T-helper 2 cell treated with Interferon-gamma antibody and Interleukin-4, amounts not matched to agents 100 ng/mL and 5 ng/mL, for 36 hours (primary cell): ENCODE data around the gene LTBP1. TPM values are rescaled to one million over a fixed set of nuclear protein-coding genes. Genes with fewer than 3 reads are reported as not detected.
"Not testable (repeated sequence)": the region's sequence is repeated elsewhere in the genome, so short reads cannot be mapped to it uniquely, and the experiment has no call there.

Source experiments
- intact Hi-C: fragments of 100-400 bp; cut with micrococcal nuclease; formaldehyde crosslinking; loops from one replicate; pipeline ENCODE4 v1.15.1; 2023
- total RNA-seq: library from RNA; stranded (reverse); gene quantifications from 2 replicates; pipeline ENCODE4 v1.2.3, GENCODE V29; 2022

LTBP1 gene
- total RNA-seq, 1 donor from 2014 or later: 0.30 TPM

DNA sequence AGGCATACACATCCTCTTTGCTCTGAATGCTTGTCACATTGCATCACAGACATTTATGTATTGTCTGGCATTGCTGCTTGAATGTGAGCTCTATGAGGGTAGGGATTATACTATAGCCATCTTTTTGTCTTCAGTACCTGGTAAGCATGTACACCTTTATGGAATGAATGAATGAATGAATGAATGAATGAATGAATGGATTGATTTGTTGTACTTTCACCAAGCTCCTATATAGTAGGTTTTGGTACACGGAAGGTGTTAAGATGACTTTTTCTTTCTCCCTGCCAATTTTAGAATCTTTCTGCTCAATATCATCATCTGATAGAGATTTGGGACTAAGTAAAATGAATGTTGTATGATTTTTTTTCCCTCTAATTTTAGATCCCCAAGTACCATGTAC, 13.5 kb downstream of the LTBP1 start:
- intact Hi-C loops: no loop called here

DNA sequence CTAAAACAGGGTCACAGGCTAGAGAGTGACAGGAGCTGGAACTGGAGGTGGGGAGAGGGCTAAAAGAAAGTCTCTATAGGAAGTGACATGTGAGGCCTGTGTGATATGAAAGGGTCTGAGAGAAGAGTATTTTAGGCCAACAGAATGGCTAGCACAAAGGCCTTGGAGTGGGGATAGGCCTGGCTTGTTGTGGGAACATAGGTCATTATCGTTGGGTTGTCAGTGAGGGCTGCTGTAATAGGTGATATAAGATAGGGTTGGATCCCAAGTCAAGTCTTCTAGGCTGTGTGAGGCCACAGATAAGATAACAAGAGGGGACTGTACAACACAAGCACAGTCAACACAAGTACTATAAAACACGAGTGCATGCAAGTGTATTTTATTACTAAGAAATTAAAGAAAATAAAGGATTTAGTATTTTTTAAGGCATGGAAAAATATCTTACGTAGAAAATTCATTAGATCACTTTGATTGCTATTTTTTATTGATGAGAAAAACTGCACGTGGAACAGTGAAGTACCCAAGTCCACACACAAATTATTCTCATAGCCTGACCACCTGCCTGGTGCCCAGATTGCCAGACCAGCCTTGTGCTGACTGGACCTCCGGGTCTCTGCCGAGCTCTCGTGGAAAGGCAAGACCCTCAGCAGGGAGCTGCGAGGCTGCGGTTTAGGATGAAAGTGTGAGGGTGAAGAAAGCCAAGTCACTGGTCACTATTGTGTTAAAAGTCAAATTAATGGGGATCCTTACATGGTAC, 14.1 kb downstream of the LTBP1 start:
- intact Hi-C loops: no loop called here

DNA sequence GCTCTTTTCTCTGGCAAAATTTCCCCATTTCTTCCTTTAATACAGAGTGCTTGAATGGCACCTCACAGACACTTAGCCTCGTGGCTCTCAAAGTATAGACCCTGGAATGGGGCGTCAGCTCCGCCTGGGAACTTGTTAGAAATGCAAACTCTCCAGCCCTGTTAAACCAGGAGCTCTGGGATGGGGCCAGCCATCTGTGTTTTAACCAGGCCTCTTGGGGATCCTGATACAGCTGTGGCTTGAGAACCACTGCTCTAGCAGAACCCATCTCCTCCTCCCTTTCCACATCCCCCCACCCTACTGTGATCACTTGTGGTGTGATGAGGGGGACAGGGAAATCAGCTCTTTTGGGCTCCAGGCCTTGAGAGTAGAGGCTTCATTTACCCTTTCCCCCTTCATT, 15.9 kb downstream of the LTBP1 start:
- intact Hi-C loops: no loop called here

DNA sequence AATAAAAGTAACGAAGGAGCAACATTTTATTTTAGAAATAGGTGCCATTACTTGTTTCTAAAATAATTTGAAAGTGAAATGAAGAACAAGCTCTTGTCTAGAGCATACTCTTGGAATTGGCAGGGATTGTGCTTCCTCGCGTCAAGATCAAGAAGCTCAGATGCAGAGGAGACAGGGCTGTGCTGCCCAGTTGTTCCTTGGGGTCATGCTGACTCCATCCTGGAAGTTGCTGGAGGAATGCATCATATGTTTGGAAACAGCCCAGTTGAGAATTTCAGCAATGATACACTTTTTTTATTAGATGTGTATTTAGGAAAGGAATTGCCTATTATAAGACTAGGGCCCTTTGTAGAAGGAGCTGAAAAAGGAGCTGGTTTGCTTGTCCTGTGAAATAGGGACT, 17.2 kb downstream of the LTBP1 start:
- intact Hi-C loops: no loop called here

DNA sequence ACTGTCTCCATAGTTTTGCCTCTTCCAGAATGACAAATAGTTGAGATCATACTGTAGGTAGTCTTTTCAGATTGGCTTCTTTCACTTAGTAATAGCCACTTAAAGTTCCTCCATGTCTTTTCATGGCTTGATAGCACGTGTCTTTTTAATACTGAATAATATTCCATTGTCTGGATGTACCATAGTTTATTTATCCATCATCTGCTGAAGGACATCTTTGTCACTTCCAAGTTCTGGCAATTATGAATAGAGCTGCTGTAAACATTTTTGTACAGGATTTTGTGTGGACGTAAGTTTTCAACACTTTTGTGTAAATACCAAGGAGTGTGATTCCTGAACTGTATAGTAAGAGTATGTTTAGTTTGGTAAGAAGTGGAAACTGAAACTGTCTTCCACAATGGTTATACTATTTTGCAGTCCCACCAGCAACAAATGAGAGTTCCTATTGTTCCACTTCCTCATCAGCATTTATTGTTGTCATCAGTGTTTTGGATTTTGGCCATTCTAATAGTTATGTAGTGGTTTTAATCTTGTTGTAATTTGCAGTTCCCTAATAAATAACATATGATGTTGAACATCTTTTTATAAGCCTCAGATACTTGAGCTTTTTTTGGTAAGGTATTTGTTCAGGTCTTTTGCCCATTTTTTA, 18.9 kb downstream of the LTBP1 start:
- intact Hi-C loops: no loop called here

DNA sequence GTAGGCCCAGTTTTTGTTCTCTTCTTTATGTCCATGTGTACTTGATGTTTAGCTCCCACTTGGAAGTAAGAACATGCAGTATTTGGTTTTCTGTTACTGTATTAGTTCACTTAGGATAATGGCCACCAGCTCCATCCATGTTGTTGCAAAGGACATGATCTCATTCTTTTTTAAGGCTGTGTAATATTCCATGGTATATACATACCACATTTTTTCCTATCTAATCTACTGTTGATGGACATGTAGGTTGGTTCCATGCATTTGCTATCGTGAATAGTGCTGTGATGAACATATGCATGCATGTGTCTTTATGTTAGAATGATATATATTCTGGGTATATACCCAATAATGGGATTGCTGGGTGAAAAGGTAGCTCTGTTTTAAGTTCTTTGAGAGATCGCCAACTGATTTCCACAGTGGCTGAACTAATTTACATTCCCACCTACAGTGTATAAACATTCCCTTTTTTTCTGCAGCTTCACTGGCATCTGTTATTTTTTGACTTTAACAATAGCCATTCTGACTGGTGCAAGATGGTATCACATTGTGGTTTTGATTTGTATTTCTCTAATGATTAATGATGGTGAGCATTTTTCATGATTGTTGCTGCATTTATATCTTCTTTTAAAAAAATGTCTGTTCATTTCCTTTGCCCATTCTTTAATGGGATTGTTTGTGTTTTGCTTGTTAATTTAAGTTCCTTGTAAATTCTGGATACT, 22.9 kb downstream of the LTBP1 start:
- intact Hi-C loops: no loop called here

DNA sequence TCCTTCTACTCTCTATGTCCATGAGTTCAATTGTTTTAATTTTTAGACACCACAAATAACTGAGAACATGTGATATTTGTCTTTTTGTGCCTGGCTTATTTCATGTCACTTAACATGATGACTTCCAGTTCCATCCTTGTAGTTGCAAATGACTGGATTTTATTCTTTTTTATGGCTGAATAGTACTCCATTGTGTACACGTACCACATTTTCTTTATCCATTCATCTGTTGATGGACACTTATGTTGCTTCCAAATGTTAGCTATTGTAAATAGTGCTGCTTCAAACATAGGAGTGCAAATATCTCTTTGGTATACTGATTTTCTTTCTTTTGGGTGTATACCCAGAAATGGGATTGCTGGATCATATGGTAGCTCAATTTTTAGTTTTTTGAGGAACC, 27.0 kb downstream of the LTBP1 start:
- intact Hi-C loops: not testable (repeated sequence)

DNA sequence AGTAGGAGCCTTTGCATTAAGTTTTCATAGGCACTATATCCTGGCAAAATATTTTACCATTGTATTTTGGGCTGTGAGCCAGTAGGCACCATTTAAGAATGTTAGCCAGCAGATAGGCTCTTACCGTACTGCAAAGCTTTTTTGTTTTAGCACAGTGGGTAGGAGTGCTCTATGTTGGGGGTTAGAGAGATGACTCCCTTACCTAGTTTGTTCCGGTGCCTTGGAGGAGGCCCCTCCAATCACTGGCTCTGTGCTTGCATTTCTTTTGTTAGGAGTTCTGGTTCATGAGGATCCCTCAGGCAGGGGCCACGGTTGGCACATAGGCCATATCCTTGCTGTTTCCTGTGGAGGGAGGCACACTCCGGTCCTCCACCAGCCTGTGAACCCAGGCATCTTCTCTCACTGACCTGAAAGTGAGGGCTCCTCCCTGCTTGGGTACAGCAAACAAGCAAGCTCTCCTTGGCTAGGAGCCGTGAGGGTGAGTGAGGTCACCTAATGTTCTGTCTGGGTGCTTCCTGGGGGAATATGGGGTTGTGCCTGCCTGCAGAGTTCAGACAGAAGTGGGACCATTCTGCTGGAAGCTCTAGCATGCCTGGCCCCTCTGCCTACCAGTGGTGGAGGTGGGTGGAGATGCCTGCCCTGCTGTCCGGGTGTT, 29.8 kb downstream of the LTBP1 start:
- intact Hi-C loops: no loop called here

DNA sequence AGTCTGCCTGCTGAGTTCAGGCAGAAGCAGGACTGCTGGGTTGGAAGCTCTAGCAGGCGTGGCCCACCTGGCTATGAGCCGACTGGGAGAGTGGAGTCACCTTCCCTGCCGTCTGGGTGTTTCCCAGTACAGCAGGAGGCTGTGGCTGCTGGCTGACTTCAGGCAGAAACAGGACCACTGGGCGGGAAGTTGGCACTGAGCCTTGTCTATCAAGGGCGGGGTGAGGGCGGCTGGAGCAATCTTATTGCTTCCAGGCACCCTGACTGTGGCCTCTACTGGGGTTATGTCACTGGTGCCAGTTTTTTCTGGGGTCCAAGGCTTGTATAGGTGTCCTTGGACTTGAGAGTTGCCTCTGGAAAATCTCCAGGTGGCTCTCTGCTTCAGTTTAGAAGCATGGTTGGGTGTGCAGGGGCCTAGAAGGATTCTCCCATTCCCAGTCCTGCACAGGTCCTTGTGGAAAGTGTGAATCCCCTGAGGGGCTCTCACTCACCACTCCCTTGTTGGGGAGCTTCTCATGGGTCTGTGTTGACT, 30.5 kb downstream of the LTBP1 start:
- intact Hi-C loops: no loop called here

DNA sequence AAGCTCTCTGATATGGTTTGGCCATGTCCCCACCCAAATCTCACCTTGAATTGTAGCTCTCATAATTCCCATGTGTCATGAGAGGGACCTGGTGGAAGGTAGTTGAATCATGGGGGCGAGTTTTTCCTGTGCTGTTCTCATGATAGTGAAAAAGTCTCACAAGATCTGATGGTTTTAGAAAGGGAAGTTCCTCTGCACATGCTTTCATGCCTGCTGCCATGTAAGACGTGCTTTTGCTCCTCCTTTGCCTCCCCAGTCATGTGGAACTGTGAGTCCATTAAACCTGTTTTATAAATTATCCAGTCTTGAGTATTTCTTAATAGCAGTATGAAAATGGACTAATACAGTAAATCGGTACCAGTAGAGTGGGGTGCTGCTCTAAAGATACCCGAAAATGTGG, 34.9 kb downstream of the LTBP1 start:
- intact Hi-C loops: no loop called here

DNA sequence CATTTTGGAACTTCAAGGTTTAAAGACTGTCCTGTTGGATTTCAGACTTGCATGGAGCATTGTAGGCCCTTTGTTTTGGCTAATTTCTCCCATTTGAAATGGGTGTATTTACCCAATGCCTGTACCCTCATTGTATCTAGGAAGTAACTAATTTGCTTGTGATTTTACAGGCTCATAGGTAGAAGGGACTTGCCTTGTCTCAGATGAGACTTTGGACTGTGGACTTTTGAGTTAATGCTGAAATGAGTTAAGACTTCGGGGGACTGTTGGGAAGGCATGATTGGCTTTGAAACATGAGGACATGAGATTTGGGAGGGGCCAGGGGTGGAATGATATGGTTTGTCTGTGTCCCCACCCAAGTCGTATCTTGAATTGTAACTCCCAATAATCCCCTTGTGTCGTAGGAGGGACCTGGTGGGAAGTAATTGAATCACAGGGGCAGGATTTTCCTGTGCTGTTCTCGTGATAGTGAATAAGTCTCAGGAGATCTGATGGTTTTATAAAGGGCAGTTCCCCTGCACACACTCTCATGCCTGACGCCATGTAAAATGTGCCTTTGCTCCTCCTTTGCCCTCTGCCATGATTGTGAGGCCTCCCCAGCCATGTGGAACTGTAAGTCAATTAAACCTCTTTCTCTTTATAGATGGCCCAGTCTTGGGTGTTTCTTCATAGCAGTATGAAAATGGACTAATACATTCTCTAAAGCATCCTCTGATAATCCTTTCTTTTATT, 36.6 kb downstream of the LTBP1 start:
- intact Hi-C loops: not testable (repeated sequence)

DNA sequence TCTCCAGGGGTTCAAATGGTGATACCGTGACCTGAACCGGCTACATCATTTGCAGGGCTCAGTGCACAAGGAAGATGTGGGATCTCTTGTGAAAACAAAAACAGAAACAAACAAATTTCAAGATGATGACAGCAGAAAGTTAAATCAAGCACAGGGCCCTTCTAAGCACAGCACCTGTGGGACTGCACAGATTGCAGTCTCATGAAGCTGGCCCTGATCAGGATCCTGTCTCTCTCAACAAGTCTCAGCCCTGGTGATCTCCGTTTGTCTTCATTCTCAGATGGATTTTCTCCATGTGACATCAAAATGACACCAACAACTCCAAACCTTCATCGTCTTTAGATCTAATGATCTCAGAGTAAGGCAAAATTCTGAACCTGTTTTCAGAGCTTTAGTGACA, 39.7 kb downstream of the LTBP1 start:
- intact Hi-C loops: no loop called here

DNA sequence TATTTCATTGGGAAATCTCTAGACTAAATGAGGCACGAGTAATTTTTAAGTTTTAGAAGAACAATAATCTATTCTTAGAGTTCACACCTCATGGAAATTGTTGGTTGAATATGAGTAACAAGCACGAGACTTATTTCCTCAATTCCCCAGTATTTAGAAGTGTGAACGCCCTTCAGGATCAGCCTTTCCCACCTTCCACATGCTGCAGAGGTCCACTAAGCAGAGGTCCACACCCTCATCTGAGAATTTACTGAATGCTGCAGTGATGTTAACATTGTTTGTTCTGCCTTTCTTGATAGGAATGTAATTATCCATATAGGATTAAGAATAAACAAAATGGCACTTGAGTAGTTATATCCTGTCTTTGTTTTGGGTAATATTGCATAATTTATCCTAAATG, 41.8 kb downstream of the LTBP1 start:
- intact Hi-C loops: no loop called here

DNA sequence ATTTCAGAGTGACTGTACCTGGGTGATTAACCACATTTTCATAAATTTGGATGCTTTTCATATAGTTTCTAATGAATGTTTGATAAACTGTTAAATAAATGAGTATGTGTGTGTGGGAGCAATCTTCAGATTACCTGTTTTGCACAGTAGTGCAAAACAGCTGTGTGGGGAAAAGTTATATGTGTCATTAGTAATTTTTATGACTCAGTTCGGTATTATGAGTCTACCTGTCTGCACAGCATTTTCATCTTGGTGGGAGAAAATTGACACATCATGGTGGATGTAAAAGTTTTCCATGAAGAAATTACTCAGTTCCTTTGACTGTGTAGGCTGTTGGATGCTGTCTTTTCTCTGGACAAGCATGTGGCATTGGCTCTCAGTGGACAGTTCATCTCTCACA, 43.8 kb downstream of the LTBP1 start:
- intact Hi-C loops: no loop called here

DNA sequence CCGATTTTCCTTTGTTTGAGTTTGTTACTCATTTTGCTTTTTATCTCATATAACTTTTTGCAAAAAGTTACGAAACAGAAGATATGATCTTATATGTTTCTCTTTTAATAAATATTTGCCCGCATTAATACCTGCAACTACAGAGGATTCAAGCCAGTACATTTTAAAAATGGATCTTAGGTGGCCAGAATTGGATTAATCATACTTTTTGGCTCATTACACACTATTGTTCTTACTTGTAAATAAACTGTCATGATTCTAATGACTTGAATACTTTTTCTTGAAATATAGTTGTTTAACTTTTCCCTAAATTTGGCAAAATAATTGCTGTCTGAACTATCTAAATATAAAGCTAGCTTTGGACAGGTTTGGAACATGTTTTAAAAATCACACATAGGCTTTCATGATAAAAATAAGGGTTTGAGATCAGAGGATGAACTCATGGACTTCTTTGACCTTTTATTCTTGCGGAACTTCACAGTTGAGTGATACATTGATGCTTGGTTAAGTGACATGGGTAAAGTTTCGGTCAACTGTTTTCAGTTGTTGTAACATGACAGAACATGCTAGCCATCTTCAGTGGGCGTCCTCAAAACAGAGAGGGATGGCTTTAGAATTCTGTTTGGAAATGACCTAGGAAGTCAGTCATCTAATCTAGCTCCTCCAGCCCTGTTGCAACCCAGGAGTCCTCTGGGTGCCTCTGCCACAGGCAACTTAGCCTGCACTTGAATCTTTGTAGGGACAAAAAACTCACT, 44.5 kb downstream of the LTBP1 start:
- intact Hi-C loops: no loop called here

DNA sequence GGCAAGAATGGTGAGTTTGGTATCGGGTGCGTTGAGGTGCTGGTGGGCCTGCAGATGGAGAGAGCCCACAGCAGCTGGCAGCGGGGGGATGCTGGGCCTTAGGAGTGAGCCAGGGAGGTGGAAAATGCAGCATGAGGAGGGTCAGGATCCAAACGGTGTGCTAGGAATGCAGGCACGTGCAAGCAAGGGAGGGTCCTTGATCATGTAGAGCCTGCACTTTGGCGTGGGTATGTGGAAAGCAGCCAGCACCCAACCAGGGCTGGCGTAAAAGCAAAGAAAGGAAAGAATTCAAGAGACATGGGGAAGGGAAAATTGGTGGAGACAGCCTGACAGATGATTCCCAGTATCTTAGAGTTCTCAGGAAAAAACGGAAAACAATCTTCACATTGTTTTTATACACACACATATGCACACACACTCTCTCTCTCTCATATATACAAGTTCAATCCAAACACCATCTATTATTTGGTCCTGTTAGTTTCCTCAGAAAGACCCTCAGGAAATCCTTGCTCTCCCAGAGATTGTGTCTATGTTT, 46.3 kb downstream of the LTBP1 start:
- intact Hi-C loops: no loop called here

DNA sequence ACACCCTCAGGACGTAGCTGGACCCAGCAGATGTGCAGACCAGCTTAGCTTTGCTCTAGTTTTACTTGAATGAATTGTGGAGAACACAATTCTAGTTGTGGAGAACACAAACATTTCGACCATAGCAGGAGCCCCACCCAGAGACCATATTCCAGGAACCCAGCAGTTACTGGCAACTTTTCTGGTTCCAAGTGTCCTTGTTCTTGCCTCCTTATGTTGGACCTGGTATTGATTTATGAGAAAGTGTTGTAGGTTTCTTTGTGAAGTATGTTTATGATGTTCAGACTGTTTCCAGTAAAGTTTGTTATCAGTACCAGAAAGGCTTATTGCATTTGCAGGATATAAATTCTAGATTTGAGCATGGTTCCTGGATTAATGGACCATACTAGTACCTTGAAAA, 51.0 kb downstream of the LTBP1 start:
- intact Hi-C loops: no loop called here

DNA sequence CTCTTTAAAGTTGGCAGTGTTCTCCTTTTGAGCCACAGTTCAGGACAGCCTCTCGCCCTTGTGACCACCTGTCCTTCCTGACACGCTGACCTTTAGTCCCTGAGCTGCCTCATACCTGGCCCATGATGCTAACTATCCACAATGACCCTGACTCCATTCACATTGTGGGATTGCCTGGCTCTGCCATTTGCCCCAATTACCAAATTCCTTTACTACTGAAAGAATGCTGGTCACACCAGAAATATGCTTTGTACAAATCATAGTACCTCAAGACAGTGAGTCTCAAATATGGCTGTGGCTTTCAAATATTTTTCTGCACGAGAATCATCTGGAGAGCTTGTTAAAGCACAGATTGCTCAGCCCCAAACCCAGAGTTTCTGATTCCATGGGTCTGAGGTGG, 54.2 kb downstream of the LTBP1 start:
- intact Hi-C loops: no loop called here

DNA sequence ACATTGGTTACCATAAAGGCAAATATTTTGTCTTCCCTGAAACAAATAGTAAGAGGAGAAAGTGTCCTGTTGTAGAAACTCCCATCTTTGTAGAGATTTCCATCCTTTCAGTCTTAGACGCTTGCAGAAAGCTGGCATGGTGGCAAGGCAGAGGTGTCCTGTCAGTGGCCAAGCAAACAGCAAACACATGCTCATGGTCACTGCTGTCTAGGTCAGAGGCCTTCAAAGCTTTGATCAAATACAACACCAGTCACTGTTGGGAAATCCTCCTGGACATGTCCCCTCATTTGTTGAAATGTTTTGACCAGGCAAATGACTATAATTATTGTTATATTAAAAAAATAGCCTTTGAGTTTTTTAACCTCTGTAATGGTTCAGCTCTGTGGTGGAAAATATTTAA, 55.1 kb downstream of the LTBP1 start:
- intact Hi-C loops: no loop called here

DNA sequence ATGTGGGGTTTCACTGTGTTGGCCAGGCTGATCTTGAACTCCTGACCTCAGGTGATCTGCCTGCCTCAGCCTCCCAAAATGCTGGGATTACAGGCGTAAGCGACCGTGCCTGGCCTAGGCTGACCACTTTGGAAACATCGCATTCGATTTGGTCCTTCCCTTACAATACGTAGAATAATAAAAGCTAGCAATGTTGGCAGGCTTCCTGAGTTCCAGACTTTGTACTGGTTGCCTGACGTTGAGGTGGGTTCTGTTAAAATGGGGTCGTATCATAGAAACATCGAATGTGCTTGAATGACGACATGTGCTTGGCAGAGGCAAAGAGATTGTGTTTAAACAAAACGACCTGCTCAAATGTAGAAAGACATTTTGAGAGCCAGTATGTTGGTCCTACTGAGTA, 56.1 kb downstream of the LTBP1 start:
- intact Hi-C loops: no loop called here
